Stimulated activated naive CD4-positive, alpha-beta T cell (primary cell): Measurements from ENCODE around the gene FBXW5.

ENCODE experiments used
- DNase-seq, 6 experiments: peaks; one replicate each; lab custom pipeline; 2025; lab: John Stamatoyannopoulos, UW

The FBXW5 gene

GRCh38 chr9:136934277-136934676 is 10.3 kb downstream of the FBXW5 start:
- DNase-seq, result no peak

GRCh38 chr9:136931611-136932130 is 12.9 kb downstream of the FBXW5 start:
- no peak for DNase-seq

- DNase-seq, result no peak
Observed at GRCh38 chr9:136930014-136930413, 14.5 kb downstream of the FBXW5 start.

- no peak for DNase-seq
Observed at GRCh38 chr9:136928591-136928990, 15.9 kb downstream of the FBXW5 start.

- no peak for DNase-seq
Observed at GRCh38 chr9:136927343-136928271, 16.9 kb downstream of the FBXW5 start.

GRCh38 chr9:136926749-136927148 is 17.8 kb downstream of the FBXW5 start:
- no peak for DNase-seq

- no peak for DNase-seq
Observed at GRCh38 chr9:136926154-136926704, 18.3 kb downstream of the FBXW5 start.

- no peak for DNase-seq
Observed at GRCh38 chr9:136925414-136926153, 19.0 kb downstream of the FBXW5 start.

- DNase-seq, result no peak
Observed at GRCh38 chr9:136923881-136924280, 20.7 kb downstream of the FBXW5 start.

- DNase-seq, result no peak
Observed at GRCh38 chr9:136922540-136922939, 22.0 kb downstream of the FBXW5 start.

GRCh38 chr9:136921718-136922117 is 22.8 kb downstream of the FBXW5 start:
- DNase-seq, result no peak

- no peak for DNase-seq
Observed at GRCh38 chr9:136921307-136921706, 23.2 kb downstream of the FBXW5 start.

GRCh38 chr9:136920734-136921231 is 23.8 kb downstream of the FBXW5 start:
- no peak for DNase-seq

- DNase-seq, result no peak
Observed at GRCh38 chr9:136920069-136920468, 24.5 kb downstream of the FBXW5 start.

- DNase-seq, result no peak
Observed at GRCh38 chr9:136917902-136918301, 26.6 kb downstream of the FBXW5 start.

GRCh38 chr9:136916330-136917184 is 28.0 kb downstream of the FBXW5 start:
- no peak for DNase-seq

GRCh38 chr9:136915632-136916329 is 28.8 kb downstream of the FBXW5 start:
- no peak for DNase-seq

GRCh38 chr9:136913701-136914438 is 30.7 kb downstream of the FBXW5 start:
- no peak for DNase-seq

- DNase-seq, result no peak
Observed at GRCh38 chr9:136910901-136911245, 33.7 kb downstream of the FBXW5 start.
